HG03039 (cell line): ENCODE data around the gene RSPO3.

Experiments used
- ATAC-seq: cut with Tn5 transposase; IDR thresholded peaks from one replicate; pipeline ENCODE4 v1.9.1; 2021; ENCODE audit warnings: mild to moderate bottlenecking, moderate library complexity; ENCODE audit not compliant: unreplicated experiment

The RSPO3 gene

DNA sequence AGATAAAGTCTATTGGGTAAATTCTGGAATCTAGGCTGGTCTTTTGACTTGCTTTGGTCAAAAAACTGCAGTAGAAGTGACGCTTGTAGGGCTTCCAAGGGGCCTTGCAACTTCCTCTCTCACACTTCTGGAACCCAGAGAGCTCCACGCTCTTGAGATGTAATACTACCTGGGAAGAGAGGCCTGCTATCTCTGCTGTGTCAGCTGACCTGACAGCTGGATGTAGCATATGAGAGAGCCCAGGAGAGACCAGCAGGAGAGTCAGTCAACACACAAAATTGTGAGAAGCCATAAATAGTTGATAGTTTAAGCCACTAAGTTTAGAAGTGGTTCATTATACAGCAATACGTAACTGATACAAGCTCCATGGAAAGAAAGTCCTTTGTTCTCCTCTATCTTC, 7.8 kb upstream of the RSPO3 start:
- no peak for ATAC-seq

DNA sequence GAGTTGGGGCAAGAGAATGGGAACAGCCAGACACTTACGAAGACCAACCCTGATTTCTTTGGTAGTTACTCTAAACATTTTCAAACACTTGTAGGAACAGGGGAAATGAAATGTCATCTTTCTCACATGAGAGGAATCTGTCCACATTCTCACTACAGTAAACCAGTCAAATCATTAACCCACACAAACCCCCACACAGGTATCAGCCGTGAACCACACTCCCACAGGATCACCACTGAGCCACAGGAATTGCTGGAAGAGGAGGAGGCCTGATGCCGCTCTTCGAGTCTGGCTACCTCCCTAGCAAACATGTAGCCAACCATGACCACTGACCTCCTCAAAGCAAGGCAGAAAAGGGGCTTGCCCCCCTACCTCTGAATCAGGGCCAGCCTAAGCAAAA, 6.9 kb upstream of the RSPO3 start:
- no peak for ATAC-seq

DNA sequence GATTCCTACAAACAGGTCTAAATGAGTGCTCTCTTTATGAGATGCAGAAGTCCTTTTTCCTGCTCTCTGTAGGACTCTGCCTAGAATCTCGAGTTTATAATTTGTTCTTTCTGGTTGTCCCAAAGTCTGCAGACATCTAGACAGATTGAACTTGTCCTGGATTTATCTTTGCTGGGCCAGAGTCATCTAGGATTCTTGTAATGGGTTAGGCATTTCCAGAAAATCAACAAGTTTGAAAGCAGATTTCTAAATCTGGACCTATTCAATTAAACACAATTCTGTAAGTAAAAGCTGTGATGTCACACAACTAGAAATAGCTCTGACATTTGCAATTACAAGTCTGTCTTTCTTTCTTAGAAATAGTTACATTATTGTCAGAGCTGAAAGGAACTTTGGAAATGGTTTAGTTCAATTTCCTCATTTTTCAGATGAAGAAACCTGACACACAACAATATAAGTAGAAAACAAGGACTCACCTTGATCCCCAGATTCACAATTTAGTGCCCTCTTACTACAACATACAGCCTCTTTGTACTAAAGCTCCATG, 4.2 kb upstream of the RSPO3 start:
- no peak for ATAC-seq

DNA sequence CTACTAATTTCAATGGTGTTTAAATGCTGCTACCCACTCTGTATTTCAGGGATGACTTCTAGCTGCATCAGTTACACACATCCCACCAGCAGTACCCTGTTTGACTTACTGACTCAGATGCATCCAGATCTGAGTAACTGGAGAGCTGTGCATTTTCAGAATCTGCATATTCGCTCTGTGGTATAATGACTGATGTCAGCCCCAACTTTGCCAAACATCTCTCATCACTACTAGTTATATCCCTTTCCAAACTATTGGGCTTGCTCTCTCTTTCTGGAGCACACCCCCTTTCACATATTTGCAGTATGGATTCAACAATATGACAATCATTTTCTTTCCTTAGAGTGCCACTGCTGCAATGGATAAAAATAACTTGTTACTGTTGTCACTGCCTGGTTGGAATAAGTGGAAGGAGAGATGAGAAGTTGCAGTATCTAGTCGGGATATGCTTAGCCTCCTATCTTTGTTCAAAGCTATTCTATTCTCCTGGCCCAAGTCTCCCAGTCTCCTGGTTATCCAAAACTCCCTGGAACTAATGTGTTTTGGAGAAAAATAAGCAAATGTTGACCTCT, 3.3 kb upstream of the RSPO3 start:
- ATAC-seq = no peak

DNA sequence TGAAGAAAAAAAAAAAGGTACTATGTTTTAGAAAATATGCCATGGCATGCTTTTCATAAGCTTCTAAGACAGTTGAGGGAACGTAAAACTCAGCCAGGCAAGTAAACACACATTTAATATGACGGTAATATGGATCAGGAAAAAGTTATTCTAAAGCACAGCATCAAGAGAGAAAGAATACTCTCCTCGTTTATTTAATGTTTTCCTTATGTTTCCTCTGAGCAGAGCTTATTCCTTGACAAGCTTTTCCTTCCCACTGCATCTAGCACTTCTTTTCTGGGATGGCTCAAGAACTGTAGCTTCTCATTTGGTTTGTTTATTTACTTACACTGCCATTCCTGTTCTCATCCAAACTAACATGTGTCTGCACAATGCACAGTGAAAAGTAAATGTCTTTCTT, 2.7 kb upstream of the RSPO3 start:
- ATAC-seq = no peak

DNA sequence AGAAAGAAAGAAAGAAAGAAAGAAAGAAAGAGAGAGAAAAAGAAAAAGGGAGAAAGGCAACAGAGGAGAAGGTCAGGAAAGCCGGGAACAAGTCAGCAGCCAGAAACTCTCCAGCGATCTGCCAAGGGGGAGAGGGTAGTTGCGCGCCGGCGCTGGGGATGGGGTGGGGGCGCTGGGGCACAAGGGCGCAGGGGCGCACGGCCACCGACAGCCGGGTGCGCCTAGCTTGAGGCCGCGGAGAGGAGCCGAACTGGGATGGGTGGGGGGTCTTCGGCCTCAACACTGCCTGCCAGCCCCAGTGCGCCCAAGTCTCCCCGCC, 533 bp upstream of the RSPO3 start:
- no peak for ATAC-seq

DNA sequence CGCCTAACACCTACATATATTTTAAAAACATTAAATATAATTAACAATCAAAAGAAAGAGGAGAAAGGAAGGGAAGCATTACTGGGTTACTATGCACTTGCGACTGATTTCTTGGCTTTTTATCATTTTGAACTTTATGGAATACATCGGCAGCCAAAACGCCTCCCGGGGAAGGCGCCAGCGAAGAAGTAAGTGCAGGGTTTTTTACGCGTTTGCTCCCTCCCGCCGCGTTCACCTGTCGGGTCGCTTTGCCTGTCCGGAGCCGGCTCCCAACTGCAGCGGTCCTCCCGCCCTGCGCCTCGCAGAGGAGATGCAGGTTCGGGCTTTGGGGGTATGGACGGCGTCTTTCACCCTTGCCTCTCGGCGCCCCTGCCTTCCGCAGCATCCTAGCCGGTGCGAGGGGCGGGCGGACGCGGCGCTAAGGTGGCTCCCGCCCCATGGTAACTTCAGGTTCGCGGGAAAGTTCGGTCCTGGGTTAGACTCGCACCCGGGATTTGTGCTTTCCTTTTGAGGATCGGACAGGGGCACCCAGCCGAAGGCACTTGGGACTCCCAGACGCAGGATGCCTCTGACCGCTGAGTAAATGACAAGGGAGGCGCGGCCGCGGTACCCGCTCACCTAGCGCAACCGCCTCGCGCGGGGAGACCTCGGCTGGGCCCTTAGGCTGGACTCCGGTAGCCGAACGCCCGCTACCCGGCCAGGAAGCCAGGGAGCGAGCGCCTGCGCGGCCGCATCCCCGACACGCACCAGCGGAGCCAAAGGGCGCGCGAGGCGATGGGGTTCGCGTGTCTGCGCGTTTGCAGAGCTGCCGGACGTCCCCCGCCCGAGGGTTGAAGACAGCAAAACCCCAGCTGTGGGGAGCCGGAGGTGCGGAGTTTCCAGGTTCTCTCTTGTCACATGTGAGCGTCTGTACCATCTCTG, 891 bp downstream of the RSPO3 start:
- peak; percentile 31 for ATAC-seq

DNA sequence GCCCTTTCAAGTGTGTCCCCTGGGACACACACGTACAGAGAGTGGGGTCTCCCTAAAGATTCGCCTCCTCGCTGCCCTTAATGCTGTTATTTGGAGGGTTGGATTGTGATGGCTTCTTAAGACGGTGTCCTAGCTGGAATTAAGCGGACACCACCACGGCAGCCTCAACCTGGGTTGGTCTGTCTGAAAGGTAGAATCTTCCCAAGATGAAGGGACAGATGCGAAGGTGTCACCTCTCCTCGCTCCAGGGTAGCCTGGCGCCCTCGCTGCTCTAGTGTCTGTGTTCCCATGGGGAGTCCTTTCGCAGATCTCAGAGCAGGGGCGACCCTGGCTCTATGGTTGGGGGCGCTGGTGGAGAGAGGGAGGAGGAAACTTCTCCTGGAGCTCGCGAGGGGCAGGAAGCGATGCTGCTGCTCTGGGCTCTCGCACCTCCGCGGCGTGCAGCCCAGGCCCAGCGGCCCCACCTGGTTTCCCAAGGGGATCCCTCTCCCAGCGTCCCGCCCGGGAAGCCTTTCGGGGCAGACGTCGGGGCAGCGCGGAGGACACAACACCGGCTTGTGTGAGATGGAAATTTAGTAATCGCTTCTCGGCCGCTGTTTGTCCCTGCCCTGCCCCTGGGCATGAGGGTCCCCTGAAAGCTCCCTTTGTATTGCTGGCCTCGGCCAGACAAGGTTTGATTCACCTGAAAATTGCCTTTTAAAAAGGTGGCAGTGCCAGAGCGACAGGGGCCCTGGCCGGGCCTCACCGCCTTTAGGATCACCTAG, 1.7 kb downstream of the RSPO3 start:
- ATAC-seq = peak; percentile 8

DNA sequence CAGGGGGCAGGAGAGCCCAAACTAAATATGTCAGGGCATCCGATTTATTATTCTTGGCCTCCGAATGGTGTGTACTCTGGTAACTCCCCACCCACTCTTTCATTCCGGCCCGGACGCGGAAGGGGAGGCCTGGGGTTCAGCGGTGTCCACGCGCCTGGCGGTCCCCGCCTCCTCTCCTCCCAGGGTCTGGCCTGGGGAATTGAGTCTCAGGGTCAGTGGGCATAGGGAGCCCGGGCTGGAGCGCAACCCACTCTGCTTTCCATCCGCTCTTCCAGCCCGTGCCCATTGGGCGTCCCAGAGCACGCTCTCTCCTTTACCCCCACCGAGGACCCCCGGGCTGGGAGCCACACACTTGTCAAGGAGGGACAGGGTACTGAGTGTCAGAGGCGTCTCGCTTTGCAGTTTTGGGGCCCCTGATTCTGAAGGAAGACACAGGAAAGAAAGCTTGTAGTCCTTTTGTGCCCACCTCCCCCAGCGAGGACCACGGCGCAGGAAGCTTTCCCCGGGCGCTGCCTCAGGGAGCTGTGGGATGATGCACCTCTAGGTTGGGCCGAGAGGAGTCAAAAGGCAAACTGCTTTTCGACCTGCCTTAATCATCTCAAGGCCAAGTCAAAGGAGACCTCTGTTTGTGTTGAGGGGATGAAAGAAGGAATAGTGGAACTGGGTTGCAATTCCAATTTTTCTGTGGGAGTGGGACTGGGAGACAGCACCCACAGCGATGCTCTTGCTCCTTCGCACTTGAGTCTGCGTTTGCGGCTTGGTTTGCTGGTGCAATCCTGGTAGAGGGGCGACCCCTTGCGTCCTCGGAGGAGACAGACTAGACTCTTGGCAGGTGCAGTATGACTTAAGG, 2.5 kb downstream of the RSPO3 start:
- ATAC-seq = peak; percentile 89

DNA sequence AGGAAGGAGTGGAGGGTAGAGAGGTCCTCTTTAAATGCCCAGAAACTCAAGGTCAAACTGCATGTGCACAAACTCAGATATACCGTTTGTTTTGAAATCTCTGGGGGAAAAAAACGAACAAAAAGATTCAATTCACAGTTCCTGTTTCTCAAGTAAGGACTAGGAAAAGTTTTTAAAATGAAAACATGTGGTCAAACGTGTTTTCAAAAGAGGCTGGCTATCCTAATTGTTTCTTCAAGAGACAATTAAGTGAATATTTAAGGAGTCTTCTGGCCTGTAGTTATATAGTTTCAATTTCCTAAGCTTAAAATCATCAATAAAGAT, 3.1 kb downstream of the RSPO3 start:
- ATAC-seq = no peak

DNA sequence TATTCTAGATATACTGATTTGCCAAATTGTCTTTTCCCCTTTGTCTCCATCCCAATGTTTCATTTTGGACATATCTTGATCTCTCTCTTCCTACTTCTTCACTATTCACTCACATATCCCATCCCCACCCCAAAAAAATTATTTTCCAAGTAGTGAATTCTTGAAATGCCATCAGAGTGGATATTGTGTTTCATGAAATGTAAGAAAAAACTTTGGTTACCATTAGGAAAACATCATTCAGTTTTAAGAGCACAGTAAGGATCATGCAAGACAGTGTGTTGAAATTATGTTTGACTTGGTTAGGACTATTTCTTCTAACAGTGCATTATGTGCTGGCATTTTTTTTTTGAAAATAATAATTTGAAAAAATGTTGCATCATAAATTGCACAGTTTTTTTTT, 5.7 kb downstream of the RSPO3 start:
- ATAC-seq = no peak

DNA sequence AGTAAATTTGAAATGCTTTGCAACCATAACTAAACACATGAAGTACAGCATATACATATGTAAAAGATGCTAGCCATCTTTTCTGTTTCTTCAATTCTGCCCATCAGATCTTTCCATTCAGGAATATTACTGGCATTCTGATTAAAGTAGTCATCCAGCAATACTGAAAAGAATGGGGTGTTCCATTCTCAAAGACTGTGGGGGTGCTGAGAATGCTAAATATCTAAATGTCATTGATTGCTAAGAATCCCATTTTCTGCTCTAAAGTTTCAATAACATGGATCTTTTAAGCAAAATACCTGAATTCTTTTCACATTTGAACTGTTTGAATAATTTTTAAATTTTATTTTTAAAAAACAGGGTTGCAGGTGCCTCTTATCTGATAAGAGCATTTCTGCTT, 6.2 kb downstream of the RSPO3 start:
- ATAC-seq = no peak

DNA sequence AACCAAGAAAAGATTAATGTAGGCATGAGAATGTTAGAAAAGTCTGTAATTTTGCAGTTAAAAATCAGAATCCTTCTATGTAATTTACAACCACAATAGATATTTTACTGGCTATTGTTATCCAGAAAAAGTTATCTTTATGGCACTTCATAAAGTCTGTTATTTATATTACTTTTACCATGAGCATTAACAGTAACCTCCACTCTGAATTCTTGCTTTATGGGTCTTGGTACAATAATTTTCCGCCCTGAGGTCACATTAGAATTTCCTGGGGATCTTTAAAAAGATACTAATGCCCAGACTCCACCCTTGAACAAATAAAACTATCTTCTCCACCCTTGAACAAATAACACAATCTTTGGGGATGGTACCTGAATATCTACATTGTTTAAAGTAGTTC, 9.6 kb downstream of the RSPO3 start:
- no peak for ATAC-seq

DNA sequence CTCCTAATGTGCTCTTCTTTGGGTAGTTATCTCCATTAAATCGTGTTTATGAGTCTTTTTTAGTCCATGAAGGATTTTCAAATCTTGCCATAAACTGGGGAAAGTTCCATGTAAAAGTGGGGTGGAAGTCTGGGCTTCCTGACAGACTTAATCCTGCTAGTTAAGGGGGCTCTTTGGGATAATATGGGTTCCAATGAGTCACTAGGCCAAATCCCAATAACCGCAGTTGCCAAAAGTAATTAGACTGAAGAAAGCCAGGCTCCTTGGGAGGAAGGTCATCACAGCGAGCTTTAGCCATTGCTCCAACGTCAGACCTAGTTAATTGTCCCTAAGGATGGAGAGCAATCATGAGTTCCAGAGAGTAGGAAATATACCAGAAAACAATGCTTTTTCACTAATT, 10.8 kb downstream of the RSPO3 start:
- no peak for ATAC-seq

DNA sequence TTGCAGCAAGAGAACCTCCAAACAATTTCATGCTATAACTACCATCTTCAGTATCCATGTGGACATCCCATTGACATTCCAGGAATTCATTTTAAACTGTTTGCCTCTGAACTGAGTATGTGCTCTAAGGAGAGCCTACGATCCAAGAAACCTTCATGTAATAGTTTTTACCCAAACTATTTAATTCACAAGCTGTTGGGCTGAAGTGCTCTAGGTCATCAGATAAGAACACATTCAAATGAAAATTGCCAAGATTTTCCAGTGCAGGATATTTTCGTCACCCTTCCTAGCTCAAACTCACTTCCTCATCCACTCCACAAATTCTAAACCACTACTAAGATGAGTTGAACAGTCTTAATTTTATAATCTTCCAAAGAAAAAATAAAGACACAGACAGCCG, 12.8 kb downstream of the RSPO3 start:
- ATAC-seq = no peak

DNA sequence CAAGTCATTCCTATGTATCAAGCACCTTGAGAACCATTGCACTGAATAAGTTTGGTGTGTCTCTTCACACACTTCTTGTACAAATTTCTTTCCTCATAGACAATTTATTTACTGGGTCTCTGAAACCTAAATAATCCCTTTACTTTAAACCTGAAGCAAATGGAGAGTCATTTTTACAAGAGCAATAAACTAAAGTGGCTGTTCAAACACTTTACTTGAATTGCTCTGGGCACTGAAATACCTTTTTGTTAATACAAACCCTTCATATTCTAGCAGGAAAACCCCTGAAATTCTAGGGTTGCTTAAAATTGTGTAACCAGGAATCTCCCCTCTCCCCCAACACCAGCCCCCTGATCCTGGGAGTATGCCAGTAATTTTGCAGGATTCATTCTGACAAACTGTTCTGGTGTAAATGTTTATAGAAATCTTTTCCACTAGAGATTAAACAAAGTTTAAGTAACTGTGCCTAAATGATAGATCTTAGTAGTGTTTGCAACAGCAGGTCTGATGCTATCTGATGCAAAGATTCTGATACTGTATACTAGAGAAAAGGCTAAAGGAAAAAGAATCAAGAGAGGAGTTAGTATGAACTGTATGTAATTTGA, 13.4 kb downstream of the RSPO3 start:
- ATAC-seq = no peak

DNA sequence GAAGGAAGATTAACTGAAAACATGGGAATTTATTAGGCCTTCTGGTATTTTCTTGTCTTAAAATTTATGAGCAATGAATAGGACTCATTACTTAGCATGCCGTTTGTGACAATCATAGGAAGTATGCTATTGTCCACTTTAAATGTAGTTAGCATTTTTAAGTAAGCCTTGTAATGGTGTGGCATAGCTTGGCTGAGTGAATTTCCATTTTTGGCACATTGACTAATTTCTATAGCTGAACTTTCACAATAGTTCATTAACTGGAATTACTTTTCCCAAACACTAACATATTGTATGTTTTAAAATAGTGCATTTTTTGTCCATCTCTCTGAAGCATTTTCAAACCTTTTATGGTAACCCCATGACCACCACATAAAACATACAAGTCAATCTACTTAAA, 15.7 kb downstream of the RSPO3 start:
- no peak for ATAC-seq

DNA sequence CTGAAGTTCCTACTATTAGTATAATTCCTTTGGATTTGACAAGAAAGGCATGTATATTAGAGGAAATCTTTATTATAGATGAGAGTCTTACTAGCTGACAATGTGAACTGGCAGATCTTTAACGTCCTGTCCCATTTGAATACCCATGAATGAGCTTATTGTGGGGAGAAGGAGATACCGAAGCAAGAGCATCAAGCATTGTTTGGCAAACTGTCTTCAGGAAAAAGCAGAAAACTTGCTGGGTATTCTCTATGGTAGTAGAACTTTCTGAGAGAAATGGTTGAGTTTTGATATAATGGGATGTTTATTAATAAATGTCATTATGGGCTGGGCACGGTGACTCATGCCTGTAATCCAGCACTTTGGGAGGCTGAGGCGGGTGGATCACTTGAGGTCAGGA, 18.3 kb downstream of the RSPO3 start:
- ATAC-seq = no peak

DNA sequence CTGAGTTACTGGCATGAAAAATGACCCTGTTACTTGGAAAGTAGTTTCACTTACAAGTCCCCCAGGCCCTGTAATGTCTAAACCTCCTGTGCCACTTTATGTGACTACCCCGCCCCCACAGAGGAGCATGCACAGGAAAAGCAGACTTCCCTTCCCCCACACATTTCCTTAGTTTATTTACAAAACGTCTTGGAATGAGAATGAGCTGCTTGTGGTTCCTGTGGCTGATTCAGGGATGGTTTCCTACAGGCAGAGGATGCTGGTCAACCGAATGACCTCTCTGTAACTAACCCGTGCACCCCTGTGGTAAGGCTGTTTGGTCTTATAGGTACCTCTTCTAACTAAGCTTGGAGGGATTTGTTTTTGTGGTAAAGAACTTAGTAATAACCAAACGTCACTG, 28.5 kb downstream of the RSPO3 start:
- no peak for ATAC-seq

DNA sequence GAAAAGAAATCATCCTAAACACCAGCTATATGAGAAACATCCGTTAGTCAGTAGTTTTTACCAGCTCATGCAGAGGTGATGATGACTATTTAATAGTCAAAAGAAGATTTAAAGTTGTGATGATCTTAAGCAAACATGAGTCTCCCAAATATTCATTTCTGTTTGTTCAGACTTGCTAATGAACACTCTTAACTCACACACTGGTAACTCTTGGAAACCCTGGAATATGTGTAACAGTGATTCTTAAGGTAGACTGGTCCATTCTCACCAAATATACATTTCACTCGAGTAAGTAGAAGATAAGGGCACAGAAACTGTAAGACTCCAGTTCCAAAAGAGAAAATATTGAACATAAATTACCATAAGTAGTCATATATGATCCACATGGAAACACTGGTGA, 29.1 kb downstream of the RSPO3 start:
- ATAC-seq = no peak

DNA sequence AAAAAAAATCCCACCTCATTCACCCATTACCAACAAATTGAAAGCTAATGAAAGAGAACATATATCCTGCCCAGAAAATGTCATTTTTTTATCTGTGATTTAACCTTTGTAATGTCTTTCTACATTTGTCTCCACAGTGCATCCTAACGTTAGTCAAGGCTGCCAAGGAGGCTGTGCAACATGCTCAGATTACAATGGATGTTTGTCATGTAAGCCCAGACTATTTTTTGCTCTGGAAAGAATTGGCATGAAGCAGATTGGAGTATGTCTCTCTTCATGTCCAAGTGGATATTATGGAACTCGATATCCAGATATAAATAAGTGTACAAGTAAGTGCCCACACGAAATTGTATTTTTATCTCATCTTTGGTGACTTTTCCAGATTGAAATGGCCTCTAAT, 30.0 kb downstream of the RSPO3 start:
- no peak for ATAC-seq
